Activated naive CD4-positive, alpha-beta T cell treated with anti-CD3 and anti-CD28 coated beads, Interleukin-2, amount 10 ng/mL, durations not matched to agents 7 days and 5 days (primary cell): Measurements from ENCODE around the gene MTCL1.

ENCODE experiments used
- CTCF ChIA-PET: fragments of 350-600 bp; sonication (Branson Sonifier 250); formaldehyde crosslinking; loops from one replicate; lab custom pipeline; 2021; ENCODE audit warnings: antibody characterized with exemption; lab: Charles Lee
- DNase-seq: peaks from one replicate; pipeline ENCODE4 v3.0.0-alpha.2; 2020
- H3K27ac Mint-ChIP-seq: one replicate; pipeline ENCODE4 v1.8.0; 2021; ENCODE audit warnings: mild to moderate bottlenecking, moderate library complexity, mixed read lengths
- H3K27me3 Mint-ChIP-seq: one replicate; pipeline ENCODE4 v1.8.0; 2021; ENCODE audit warnings: mild to moderate bottlenecking, mixed read lengths
- H3K36me3 Mint-ChIP-seq: one replicate; pipeline ENCODE4 v1.8.0; 2021; ENCODE audit warnings: mixed read lengths
- H3K4me1 Mint-ChIP-seq: one replicate; pipeline ENCODE4 v1.8.0; 2021; ENCODE audit warnings: mixed read lengths
- H3K4me3 Mint-ChIP-seq: one replicate; pipeline ENCODE4 v1.8.0; 2021; ENCODE audit warnings: mild to moderate bottlenecking, moderate library complexity, mixed read lengths
- H3K9me3 Mint-ChIP-seq: one replicate; pipeline ENCODE4 v1.8.0; 2021; ENCODE audit warnings: mixed read lengths

MTCL1 gene

GRCh38 chr18:8711736-8712135, 6.4 kb downstream of the MTCL1 start:
- Mint-ChIP-seq H3K4me3 (no peak overlapping the region), H3K27me3 (peaks cover 65% of the 10 kb centered on the region), H3K9me3 (peaks cover 3% of the 10 kb centered on the region), H3K36me3 (no peaks in the 10 kb centered on the region), H3K4me1 (peaks cover 8% of the 10 kb centered on the region), H3K27ac (no peak overlapping the region)
- CTCF ChIA-PET = no interaction called here
- no peak for DNase-seq

- no peak overlapping the region for H3K27ac Mint-ChIP-seq
- no peaks in the 10 kb centered on the region for H3K36me3 Mint-ChIP-seq
- H3K4me3 Mint-ChIP-seq = no peak overlapping the region
- peaks cover 60% of the 10 kb centered on the region for H3K27me3 Mint-ChIP-seq
- H3K4me1 Mint-ChIP-seq = no peaks in the 10 kb centered on the region
- DNase-seq = no peak
- peaks cover 3% of the 10 kb centered on the region for H3K9me3 Mint-ChIP-seq
- CTCF ChIA-PET = no interaction called here
These were observed 8.3 kb downstream of the MTCL1 start for GRCh38 chr18:8713691-8714090.

- CTCF ChIA-PET = no interaction called here
- Mint-ChIP-seq H3K4me3 (no peak overlapping the region), H3K4me1 (peaks cover 2% of the 10 kb centered on the region), H3K9me3 (peaks cover 2% of the 10 kb centered on the region), H3K27ac (no peak overlapping the region), H3K27me3 (peaks cover 47% of the 10 kb centered on the region), H3K36me3 (no peaks in the 10 kb centered on the region)
- no peak for DNase-seq
These were observed 10.2 kb downstream of the MTCL1 start for GRCh38 chr18:8715599-8715998.

GRCh38 chr18:8717011-8717770, 11.8 kb downstream of the MTCL1 start:
- H3K36me3 Mint-ChIP-seq = no peaks in the 10 kb centered on the region
- CTCF ChIA-PET = no interaction called here

GRCh38 chr18:8718401-8718913, 13.1 kb downstream of the MTCL1 start:
- H3K27me3 Mint-ChIP-seq = peaks cover 49% of the 10 kb centered on the region
- no peaks in the 10 kb centered on the region for H3K36me3 Mint-ChIP-seq
- CTCF ChIA-PET = no interaction called here
- H3K27ac Mint-ChIP-seq = no peak overlapping the region
- no peak for DNase-seq
- no peaks in the 10 kb centered on the region for H3K9me3 Mint-ChIP-seq
- no peak overlapping the region for H3K4me3 Mint-ChIP-seq
- peaks cover 2% of the 10 kb centered on the region for H3K4me1 Mint-ChIP-seq

More at GRCh38 chr18:8717011-8717770, 11.8 kb downstream of the MTCL1 start:
- Mint-ChIP-seq H3K27ac (no peak overlapping the region), H3K4me1 (peaks cover 2% of the 10 kb centered on the region), H3K27me3 (peaks cover 47% of the 10 kb centered on the region), H3K9me3 (no peaks in the 10 kb centered on the region), H3K4me3 (no peak overlapping the region)
- no peak for DNase-seq

- no peak for DNase-seq
- Mint-ChIP-seq H3K36me3 (no peaks in the 10 kb centered on the region), H3K4me3 (no peak overlapping the region), H3K4me1 (peaks cover 2% of the 10 kb centered on the region), H3K27me3 (peaks cover 50% of the 10 kb centered on the region), H3K9me3 (no peaks in the 10 kb centered on the region), H3K27ac (no peak overlapping the region)
- CTCF ChIA-PET = no interaction called here
These were observed 13.8 kb downstream of the MTCL1 start for GRCh38 chr18:8719192-8719591.

GRCh38 chr18:8720141-8720540, 14.8 kb downstream of the MTCL1 start:
- no peak overlapping the region for H3K27ac Mint-ChIP-seq
- CTCF ChIA-PET = no interaction called here
- no peaks in the 10 kb centered on the region for H3K9me3 Mint-ChIP-seq
- H3K4me3 Mint-ChIP-seq = no peak overlapping the region
- no peak for DNase-seq
- peaks cover 45% of the 10 kb centered on the region for H3K27me3 Mint-ChIP-seq
- peaks cover 2% of the 10 kb centered on the region for H3K4me1 Mint-ChIP-seq
- no peaks in the 10 kb centered on the region for H3K36me3 Mint-ChIP-seq

- Mint-ChIP-seq H3K27ac (no peak overlapping the region), H3K4me3 (no peak overlapping the region), H3K27me3 (peaks cover 39% of the 10 kb centered on the region), H3K9me3 (no peaks in the 10 kb centered on the region), H3K36me3 (no peaks in the 10 kb centered on the region), H3K4me1 (peaks cover 2% of the 10 kb centered on the region)
- no peak for DNase-seq
- CTCF ChIA-PET = no interaction called here
These were observed 15.8 kb downstream of the MTCL1 start for GRCh38 chr18:8721094-8721669.

- H3K36me3 Mint-ChIP-seq = no peaks in the 10 kb centered on the region
- no peak overlapping the region for H3K27ac Mint-ChIP-seq
- peaks cover 2% of the 10 kb centered on the region for H3K4me1 Mint-ChIP-seq
- H3K27me3 Mint-ChIP-seq = peaks cover 37% of the 10 kb centered on the region
- H3K4me3 Mint-ChIP-seq = no peak overlapping the region
- CTCF ChIA-PET = no interaction called here
- H3K9me3 Mint-ChIP-seq = no peaks in the 10 kb centered on the region
- no peak for DNase-seq
These were observed 16.4 kb downstream of the MTCL1 start for GRCh38 chr18:8721716-8722115.

GRCh38 chr18:8722946-8723820, 17.8 kb downstream of the MTCL1 start:
- H3K27me3 Mint-ChIP-seq = peaks cover 26% of the 10 kb centered on the region
- no peak overlapping the region for H3K4me3 Mint-ChIP-seq
- no peaks in the 10 kb centered on the region for H3K36me3 Mint-ChIP-seq
- H3K9me3 Mint-ChIP-seq = no peaks in the 10 kb centered on the region
- DNase-seq = no peak
- CTCF ChIA-PET = no interaction called here
- peaks cover 2% of the 10 kb centered on the region for H3K4me1 Mint-ChIP-seq
- H3K27ac Mint-ChIP-seq = no peak overlapping the region

- no peaks in the 10 kb centered on the region for H3K9me3 Mint-ChIP-seq
- no peak for DNase-seq
- peaks cover 2% of the 10 kb centered on the region for H3K4me1 Mint-ChIP-seq
- peaks cover 23% of the 10 kb centered on the region for H3K27me3 Mint-ChIP-seq
- no peak overlapping the region for H3K27ac Mint-ChIP-seq
- no peaks in the 10 kb centered on the region for H3K36me3 Mint-ChIP-seq
- no peak overlapping the region for H3K4me3 Mint-ChIP-seq
- CTCF ChIA-PET = no interaction called here
These were observed 19.1 kb downstream of the MTCL1 start for GRCh38 chr18:8724452-8724851.

- no peak for DNase-seq
- no peaks in the 10 kb centered on the region for H3K9me3 Mint-ChIP-seq
- no peaks in the 10 kb centered on the region for H3K36me3 Mint-ChIP-seq
- H3K27me3 Mint-ChIP-seq = peaks cover 29% of the 10 kb centered on the region
- no peak overlapping the region for H3K27ac Mint-ChIP-seq
- no peak overlapping the region for H3K4me3 Mint-ChIP-seq
- no peaks in the 10 kb centered on the region for H3K4me1 Mint-ChIP-seq
- CTCF ChIA-PET = no interaction called here
These were observed 20.9 kb downstream of the MTCL1 start for GRCh38 chr18:8726281-8726680.

- Mint-ChIP-seq H3K27ac (no peak overlapping the region), H3K27me3 (peaks cover 24% of the 10 kb centered on the region), H3K36me3 (no peaks in the 10 kb centered on the region), H3K4me3 (no peak overlapping the region), H3K9me3 (no peaks in the 10 kb centered on the region), H3K4me1 (no peaks in the 10 kb centered on the region)
- DNase-seq = no peak
- CTCF ChIA-PET = interaction anchor here (1.2 kb wide), 1 partner anchor 14 kb away, joined by 5 read pairs; no protein-coding TSS in a partner anchor
These were observed 21.8 kb downstream of the MTCL1 start for GRCh38 chr18:8726963-8727705.
